Measurements from ENCODE around the gene RTN4RL1.
"Not testable (repeated sequence)": the region's sequence is repeated elsewhere in the genome, so short reads cannot be mapped to it uniquely, and the experiment has no call there.

Gene RTN4RL1

DNA sequence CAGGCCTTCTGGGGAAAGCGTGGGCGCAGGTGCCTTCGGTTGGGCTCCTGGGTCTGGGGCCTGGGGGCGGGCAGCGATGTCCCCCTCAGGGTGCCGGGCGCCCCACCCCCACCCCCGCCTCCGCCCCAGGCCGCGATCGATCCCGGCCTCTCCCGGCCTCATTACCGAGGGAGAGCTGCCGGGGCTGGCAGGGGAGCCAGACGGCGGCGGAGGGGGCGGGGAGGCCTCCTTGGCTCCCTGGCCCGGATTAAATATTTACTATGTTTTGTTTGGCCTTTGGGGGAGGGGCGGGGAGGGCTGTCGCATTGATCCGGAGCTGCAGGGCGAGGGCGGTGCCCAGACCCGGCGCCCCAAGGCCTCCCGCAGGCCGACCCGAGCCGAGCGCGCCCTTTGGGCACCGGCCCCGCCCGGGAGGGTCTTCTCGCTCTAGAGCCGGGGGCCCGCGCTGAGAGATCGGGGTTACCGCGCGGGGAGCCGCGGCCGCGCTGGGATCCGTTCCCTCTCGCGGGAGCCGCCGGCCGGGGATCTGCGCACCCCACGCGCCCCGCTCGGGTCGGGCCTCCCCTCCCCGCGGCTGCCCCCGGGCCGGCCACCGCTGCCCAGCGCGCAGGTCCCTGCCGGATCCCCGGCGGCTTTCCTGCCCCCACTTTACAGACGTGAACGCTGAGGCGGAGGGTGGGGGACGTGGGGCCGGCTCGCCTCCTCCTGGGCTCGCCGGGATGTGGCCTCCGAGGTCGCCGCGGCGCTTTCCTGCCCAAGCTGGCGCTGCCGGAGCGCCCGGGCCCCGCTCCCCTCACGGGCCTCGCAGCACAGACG is 27.0 kb downstream of the RTN4RL1 start:
- DNase-seq: no peak

DNA sequence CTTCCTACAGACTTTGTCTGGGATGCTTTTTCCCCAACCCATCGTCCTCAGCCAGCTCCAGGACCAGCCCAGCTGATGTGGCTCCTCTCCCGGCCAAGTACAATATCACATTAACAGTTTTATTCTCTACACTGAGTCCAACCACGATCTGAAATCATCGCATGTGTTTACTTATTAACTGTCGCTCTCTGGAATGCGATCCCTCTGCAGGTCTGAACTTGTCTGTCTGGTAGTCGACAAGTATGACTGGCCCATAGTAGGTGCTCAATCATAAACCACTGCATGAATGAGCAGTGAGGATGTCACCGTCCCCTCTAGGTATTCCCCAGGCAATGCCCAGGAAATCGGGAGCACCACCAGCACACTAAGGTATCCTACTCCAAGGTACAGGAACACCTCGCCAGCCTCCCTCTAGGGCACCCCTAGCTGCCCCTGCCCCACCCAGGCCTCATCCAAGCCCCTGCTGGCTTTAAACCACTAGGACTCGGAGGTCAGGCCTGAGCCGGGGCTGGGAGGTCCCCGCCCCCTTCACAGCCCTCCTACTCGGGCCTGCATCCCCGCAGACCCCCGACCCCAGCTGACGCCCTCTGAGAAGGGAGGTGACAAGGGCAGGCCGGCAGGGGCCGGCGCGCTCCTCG is 27.7 kb downstream of the RTN4RL1 start:
- no peak for DNase-seq

DNA sequence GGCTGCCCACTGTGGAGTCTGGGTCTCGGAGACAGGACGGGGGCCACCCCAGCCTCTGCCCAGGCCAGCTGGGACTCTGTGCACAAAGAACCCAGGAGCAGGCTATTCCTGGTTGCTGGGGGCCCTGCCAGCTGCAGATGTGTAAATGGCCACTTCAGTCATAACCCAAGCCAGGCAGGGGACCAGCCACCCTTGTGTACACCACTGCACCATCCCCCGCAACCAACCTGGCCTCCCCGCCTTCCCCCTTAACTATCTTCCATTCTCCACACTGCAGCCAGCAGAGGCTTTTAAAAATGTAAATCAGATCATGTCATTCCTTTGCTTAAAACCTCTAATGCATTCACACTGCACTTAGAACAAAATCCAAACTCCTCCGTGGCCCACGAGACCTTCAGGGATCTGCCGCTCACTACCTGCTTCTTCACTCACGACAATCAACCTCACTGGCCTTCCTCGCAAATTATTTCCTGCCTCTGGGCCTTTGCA is 28.3 kb downstream of the RTN4RL1 start:
- DNase-seq: no peak

DNA sequence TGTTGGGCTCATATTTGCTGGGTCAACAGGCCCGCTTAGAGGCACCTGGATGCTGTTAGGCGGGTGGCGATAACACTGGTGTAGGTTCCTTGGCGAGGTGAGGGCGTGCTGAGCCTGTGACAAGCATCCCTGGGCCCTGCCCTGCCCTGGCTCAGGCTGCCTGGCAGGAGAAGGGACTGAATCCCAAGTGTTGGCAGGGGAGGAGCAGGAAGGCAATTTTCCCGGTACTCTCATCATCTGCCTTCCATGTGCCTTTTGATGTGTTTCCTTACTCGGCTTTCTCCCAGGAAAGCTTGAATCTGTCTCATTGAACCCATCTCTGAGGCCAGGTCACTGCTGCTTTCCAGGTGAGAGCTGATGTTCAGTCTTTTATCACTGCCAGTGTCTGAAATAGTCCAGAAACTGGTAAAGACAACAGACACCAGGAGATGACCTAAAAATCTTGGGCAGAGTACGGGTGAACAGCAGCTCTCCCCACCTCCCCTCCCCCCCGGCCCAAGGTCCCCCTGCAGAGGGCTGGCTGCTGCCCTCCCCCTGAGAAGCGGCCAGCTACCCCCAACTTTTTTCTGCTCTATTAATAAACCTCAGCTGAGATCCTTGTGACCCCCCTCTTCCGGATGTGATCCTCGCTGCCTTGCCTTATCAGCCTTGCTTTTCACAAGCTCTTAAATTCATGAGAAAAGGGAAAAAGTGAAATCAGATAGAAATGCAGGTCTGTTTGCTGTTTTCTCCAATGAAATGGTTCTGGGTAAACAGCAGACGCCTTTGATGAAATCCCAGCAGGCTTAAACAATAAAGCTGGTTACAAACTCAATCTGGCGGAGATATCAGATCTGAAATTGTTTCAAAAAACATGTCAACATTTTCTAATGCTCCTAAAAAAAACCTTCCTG is 29.0 kb downstream of the RTN4RL1 start:
- no peak for DNase-seq

DNA sequence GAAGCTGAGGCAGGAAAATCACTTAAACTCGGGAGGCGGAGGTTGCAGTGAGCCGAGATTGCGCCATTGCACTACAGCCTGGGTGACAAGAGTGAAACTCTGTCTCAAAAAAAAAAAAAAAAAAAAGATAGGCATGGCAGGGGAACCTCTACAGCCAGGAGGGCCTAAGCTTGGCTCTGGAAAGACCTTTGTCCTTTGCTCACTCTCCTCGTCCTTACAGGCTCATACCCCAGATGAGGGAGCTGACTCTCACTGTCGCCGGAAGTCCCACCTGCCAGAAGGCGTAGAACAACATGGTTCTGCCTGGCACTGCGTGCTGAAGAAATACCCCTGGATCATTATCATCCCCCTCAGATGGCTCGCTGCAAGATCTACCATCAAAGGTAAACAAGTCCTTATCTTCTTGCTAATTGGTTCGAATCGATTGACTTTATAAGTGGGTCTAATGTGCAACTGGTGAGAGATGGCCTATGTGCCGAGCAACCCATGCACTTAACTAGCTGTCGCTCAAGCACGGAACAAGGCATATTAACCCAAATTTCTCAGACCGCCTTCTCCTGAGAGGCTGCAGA is 29.7 kb downstream of the RTN4RL1 start:
- DNase-seq: no peak

DNA sequence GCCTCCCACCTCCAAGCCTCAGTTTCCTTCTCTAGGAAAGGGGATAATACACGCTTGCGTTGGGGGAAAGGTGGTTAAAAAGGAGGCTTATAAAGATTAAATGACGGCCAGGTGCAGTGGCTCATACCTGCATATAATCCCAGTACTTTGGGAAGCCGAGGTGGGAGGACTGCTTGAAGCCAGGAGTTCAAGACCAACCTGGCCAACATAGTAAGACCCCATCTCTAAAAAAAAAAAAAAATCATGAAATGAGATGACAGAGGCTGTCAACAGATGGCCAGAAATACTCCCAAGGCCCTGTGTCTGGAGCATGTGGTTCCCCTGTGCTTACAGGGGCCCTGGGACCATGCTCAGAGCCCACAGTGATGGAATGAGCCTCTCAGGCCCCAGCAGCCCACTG is 30.4 kb downstream of the RTN4RL1 start:
- no peak for DNase-seq

DNA sequence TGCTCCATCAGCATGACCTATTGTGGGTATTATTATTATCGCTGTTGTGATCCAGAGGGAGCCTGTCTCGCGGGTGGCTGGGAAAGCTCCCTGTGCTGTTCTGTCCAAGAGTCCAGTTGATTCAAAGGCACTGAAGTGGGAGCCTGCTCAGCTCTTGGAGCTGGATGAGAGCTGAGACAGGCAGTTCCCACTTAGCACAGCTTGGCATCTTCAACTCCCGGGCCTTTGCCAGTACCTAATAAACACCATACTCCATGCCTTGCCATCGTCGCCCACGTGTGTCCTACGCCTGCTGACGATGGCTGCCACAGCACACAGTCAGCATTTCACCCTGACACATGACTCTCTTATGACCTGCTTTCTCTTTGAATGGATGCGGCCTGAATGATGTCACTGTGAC is 32.6 kb downstream of the RTN4RL1 start:
- no peak for DNase-seq

DNA sequence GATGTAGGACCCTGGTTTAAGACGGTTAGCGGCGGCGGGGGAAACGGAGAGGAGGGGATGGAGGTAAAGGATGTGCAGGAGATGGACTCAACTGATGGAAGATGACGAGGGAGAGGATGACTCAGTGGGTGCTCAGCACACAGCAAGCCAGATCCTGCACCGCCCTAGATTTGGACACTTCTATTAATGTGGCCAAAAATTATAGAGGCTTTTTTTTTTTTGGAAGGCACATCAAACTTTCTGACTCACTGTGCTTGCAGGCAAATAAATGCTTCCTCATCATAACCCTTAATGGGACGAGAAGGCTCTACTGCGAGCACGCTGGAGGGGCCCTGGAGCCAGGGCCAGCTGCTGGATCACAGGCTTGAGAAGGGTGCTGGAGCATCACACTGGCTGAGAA is 36.0 kb downstream of the RTN4RL1 start:
- DNase-seq: no peak

DNA sequence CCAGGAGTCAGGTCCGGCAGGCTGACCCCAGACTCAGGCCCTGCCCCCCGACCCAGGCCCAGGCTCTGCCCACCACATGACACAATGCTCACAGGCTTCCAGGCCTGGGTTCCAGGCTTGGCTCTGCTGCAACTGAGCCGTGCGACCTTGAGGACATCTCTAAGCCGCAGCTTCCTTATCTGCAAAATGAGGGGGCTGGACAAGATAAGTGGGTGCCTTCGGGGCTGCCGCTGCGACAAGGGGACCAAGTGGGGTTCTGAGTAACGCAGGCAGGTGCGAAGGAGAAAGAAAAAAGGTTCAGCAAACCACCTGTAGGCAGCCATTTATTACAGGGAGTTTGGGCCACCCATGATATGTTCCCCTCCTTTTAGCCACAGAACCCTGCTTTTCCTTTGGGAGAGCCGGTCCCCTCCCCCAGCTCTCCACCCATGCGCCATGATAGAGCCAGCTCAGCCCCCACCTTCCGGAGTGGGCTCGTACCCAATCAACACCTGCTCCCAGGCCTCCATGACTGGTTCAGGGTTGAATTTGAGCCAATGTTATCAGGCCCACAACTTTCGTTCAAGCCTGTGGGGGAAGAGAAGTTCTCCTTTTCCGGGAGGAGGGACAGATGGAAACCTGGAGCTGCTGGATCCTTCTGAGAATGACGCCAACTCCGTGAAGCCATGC is 38.2 kb downstream of the RTN4RL1 start:
- DNase-seq: no peak

DNA sequence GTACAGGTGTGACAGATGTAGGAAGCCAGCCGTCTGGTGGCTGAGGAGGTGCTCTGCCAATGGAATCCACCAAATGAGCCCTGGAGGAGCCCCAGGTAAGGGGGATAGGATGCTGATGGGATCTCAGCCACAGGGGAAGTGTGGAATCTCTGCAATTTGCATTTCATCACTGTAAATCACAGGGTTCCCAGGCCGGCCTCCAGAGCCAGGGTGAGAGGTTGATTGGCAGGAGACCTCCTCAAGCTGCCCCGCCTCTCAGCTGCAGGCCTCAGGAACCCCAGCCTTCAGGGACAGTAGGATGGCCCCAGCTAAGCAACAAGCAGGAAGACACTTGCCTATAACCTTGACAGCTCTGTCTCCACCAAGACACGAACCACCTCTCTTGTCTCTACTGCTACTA is 39.4 kb downstream of the RTN4RL1 start:
- no peak for DNase-seq

DNA sequence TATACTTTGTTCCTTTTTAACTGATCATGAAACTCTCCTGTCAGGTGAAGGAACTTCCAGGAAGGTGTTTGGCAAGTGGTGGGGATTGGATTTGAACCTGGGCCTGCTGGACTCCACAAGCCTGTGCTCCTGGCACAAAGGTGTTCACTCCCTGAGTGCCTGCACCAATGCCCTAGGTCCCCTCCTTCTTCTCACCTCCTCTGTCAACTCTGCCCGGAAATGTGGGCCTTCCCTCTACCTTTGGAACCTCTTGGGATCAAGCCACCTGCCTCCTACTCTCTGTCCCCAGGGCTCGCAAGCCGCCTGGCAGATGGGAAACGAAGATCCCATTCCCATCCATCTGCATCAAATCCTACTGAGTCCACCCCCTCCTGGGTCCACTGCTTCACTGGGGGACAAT is 40.0 kb downstream of the RTN4RL1 start:
- DNase-seq: no peak

DNA sequence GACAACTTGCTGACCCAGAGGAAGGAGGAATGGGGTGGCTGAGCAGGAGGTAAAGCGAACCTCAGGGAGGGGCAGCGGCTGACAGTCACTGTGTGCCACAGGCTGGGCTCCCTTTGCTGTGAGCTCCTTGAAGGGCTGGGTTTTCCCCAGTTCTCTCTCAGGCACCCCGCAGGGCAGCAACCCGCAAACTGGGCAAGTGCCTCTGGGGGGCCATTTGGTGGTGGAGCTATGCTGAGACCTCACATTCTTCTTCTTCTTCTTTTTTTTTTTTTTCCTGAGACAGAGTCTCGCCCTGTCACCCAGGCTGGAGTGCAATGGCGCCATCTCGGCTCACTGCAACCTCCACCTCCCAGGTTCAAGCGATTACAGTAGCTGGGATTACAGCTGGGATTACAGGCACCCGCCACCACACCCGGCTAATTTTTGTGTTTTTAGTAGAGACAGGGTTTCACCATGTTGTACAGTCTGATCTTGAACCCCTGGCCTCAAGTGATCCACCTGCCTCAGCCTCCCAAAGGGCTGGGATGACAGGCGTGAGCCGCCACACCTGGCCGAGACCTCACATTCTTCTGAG is 42.3 kb downstream of the RTN4RL1 start:
- DNase-seq: not testable (repeated sequence)

DNA sequence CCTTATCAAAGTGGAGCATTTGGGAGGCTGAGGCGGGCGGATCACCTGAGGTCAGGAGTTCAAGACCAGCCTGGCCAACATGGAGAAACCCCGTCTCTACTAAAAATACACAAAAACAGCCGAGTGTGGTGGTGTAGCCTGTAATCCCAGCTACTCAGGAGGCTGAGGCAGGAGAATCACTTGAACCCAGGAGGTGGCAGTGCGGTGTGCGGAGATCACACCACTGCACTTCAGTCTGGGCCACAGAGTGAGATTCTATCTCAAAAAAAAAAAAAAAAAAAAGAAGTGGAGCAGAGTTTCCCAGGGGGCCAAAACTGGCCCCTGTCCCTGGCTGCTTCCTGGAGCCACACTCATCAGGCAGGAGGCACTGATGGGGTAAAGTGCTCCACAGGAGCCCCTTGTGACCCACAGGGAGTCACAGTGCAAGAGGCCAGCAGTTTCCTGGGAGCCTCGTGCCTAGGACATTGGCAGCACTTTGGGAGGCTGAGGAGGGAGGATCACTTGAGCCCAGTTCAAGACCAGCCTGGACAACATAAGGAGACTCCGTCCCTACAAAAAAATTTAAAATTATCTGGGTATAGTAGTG is 44.4 kb downstream of the RTN4RL1 start:
- no peak for DNase-seq

DNA sequence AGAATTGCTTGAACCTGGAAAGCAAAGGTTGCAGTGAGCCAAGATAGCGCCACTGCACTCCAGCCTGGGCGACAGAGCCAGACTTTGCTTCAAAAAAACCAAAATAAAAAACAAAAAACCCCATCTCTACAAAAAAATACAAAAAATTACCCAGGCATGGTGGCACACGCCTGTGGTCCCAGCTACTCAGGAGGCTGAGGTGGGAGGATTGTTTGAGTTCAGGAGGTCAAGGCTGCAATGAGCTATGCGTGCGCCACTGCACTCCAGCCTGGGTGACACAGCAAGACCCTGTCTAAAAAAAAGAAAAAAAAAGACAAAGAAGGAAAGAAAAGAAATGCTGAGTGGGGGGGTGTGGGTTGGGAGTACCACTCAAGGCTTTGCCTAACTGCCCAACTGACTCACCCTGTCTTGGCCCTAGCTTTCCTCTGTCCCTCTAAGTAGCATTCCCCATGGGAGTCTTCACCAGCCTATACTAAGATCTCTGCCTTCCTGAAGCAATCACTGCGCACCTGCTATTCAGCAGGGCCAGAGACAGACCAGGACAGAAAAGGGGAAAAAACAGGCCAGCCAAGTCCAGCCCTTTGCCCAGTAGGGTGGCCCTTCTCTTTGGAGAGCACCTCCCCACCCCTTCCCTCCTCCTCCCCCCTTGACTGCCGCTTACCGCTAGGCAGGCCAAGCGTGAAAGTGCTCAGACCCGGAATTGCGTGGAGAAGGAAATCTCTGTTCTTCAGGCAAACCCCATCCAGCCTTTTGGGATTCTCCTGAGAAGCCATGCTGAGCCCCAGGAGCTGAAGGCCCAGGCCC is 45.8 kb downstream of the RTN4RL1 start:
- no peak for DNase-seq

DNA sequence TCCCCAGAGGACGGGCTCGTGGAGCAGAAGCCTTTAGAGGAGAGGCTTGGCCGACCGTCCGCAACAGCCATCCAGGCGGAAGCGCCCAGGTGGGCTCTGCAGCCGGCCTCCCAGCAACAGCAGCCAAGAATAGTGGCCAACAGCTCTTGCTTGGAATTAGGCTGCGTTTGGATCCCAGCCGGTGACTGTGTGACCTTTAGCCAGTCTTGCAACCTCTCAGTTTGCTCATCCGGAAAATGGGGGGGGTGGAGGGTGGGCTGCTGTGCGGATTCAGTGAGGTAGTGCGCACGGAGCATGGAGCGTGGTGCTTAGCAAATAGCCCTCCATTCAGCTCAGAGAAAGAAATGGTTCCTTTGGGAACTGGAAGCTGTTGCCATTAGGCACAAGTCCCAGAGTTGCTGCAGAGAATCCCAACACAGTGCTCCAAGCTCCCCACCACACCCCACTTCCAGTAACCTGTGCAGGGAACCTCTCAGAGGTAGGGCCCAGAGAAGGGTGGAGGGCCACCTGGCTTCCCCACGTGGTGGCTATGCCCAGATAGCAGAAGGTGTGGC is 46.7 kb downstream of the RTN4RL1 start:
- DNase-seq: no peak

DNA sequence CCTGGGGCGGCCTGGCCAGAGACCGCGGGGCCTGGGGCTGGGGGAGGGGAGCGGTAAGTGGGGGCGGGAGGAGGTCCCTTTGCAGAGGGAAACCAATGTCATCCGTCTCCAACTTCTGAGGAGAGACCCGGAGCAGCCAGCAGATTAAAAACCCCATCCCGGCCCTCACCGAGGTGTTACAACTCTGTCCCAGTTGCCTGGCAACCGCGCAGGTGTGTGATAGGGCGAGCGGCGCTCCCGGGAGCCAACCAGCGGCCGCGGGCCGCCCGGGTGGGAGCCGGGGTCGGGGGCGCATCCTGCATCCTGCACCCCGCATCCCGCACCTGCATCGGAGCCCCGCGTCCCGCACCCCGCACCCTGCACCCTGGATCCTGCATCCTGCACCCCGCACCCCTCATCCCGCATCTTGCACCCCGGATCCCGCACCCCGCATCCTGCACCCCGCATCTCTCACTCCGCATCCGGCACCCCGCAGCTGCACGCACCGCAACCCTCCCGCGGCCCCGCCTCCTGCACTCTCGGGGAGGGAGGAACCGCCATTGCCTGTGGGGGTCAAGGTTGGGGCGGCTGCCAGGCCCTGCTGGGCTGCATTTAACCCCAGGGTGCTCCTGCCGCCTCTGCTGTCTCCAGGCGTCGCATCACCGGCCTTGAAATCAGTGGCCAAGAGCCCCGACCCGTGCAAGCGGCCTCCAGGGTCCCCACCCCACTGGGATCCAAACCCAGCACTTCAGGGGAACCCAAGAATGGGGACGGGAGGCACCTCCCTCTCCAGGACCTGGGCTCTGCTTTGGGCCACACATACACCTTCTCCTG is 47.3 kb downstream of the RTN4RL1 start:
- DNase-seq: no peak

DNA sequence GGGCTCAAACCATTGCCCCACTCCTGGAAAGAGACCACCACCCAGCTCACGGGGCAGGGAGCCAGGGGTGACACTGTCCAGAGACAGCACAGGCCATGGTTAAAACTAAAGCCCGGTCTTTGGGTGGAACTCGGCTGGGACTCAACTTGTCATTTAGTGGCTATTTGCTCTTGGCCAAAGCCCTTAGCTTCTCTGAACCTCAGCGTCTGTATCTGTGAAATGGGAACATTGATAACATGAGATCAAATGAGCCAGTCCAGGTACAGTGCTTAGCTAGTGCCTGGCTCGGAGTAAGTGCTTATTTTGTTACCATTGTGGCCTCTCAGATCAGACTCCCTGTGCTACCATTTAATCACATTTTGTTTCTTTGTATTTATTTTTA is 48.5 kb downstream of the RTN4RL1 start:
- no peak for DNase-seq

DNA sequence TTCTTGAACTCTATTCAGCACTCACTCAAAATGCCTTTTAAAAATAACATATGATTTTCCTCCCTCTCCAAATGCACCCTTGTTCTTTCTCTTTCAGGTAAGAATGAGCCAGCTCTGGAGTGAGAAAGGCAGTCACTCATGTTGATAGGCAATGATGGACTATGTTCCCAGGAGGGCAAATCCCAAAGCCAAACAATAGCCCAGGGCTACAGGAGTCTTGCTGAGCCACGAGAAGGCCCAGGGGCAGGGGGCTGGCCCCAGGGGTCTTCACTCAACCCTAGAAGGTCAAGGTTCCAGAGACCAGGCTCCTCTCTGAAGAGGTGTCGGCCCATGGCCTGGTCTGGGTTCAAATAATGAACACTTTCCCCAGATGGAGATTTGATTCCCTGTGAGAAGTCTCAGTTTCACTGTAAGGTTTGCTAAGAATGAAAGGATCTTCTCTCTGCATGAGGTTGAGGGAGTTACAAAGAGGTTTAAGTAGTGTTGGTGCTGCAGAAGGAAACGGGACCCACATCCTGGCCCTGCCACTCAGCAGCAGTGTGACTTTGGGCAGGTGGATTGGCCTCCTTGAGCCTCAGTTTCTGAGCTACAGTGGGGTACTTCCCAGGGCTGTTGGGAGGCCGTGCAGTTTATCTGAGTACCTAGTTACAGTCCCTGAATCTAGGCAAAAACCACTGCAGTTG is 49.0 kb downstream of the RTN4RL1 start:
- no peak for DNase-seq

DNA sequence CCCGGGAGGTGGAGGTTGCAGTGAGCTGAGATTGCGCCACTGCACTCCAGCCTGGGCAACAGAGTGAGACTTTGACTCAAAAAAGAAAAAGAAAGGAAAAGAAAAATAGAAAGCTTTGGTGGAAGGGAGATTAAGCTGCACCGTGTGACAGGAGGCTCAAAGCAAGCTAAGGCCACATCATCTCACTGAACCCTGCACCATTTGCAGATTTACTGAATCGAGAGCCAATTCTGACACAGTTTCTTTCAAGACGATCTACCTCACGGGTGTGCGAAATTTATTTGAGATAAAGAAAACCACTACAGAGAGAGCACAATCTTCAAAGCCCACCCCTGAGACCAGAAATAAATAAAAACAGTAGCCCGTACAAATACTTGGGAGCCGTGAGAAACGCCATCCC is 49.6 kb downstream of the RTN4RL1 start:
- no peak for DNase-seq
